HTERT RPE-1 (cell line): ENCODE results near the gene ALS2CL.

Experiments used
- in situ Hi-C: fragments of 300-500 bp; cut with MboI; formaldehyde crosslinking; loops from 4 replicates; pipeline ENCODE4 v1.14.3; 2020; ENCODE audit warnings: low sequenced_read_pairs

Gene ALS2CL

DNA sequence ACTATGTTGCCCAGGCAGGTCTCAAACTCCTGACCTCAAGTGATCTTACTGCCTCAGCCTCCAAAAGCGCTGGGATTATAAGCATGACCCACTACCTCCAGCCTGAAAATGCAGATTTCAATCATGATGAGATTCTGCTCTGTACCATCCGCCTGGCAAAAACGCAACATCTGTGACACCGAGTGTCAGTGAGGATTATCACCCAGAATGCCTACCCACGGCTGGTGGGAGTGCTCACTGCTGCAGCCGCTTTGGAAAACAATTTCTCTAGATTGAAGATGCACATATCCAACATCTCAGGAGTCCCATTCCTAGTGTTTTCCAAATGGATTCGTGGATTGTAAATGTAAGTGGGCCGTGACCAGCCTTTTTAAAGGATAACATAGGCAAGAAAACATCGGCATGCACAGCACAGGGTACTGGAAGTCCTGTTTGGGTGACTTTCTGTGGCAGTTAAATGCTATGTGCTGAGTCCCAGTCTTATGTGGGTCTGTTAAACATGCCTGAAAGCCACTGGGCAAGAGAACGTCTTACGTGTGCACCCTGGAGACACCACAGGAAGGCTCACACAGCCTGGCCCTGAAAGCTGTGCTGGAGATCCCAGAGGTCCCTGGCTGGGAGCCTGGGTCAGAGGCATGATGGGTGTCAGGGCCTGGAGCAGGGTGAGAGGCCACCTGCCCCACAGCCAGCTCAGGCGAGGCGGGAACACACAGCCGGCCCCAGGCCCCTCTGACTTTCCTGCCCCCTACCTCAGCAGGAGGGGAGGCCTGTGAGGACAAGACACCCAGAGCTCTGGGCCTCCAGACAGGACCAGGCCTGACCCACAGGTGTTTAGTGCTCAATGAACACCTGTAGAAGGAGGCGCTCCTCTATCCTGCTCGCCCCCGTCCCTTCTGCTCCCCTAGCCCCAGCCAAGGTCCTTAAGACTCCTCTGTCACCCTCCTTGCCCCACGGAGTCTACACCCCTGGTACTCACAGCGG, 23.3 kb upstream of the ALS2CL start:
- in situ Hi-C loops = no loop called here

GRCh38 chr3:46715507-46716175, 22.2 kb upstream of the ALS2CL start:
- in situ Hi-C loops = no loop called here

- in situ Hi-C loops = no loop called here
Observed at GRCh38 chr3:46714728-46715506, 21.4 kb upstream of the ALS2CL start.

DNA sequence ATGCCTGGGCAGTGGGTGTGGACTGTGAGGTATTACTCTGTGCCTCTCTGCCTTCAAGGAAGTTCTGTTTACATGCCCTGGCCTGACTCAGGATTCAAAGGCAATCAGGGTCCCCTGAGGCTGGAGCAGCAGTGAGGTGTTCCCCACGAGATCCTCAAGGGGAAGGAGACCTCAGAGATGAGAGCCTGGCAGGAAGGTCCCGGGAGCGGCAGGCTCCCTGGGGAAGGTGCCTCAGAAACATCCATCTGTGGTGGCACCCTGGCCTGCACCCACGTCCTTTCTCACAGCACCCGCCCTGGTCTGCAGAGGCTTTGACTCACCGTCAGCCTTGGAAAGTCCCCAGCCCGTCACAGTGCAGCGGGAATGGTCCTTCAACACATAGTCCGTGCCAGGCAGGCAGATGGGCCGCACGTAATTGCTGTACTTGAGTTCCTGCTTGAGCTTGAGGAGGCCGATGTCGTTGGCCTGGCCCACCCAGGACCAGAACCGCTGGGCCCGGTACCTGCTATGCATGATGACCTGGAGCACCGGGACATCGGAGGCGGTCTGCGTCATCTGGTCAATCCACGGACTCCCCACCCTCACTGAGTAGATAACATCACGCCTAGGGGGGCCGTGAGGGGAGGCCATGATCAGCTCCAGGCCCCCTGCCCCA, 20.5 kb upstream of the ALS2CL start:
- in situ Hi-C loops = no loop called here

- in situ Hi-C loops = no loop called here
Observed at GRCh38 chr3:46713050-46713897, 19.8 kb upstream of the ALS2CL start.

DNA sequence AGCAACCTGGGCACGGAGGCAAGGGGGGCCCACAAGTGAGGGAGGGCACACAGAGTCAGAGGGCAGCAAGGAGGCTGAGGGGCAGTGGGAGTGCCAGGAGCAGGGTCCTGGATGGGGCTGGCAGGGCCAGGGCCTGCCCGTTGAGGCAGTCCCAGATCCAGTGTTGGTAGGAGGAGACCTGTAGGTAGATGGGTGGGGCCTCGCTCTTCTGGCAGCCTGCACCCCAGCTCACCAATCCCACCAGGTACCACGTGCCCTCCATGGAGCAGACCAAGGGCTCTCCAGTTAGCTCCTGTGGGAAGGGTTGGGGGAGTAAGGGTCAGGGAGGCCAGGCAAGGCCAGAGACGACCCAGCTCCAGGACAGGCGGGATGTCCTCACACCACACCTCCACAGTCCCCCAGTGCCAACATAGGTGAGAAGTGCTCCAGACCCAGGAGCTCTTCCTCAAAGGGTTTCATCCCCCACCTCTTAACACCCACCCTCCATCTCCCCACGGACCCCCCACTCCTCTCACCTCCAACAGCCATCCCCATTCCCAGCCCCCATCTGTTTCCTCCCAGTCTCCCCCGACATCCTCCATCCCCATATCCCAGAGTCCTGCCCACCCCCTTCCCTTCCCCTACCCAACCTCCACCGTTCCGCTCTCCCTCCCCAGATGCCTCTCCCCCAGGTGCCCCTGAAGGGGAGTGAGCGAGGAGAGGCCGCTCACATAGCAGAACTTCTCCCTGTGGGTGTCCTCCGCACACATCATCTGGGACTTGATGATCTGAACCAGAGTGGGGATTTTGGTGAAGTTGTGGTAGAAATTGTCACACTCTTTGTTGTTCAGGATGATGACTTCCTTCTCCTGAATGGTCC, 18.9 kb upstream of the ALS2CL start:
- in situ Hi-C loops = no loop called here

GRCh38 chr3:46711760-46712159, 18.3 kb upstream of the ALS2CL start:
- in situ Hi-C loops = no loop called here

DNA sequence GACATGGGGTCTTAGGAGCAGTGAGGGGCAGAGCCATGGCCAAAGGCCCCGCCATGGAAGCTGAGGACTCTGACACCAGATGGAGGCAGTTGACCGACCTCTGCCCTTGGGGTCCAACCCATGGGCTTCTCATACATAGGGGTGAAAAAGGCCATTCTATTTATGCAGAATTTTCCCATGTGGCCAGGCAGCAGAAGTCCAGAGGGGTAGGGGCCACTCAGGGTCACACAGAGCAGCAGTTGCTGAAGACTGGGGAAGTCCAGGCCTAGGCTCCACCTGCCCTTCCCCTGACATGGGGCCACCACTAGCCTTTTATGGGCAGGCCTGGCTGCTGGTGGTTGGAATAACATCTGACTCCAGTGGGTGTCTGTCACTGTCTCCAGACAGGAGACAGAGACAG, 17.8 kb upstream of the ALS2CL start:
- in situ Hi-C loops = no loop called here

- in situ Hi-C loops = no loop called here
Observed at GRCh38 chr3:46710671-46711295, 17.3 kb upstream of the ALS2CL start.

DNA sequence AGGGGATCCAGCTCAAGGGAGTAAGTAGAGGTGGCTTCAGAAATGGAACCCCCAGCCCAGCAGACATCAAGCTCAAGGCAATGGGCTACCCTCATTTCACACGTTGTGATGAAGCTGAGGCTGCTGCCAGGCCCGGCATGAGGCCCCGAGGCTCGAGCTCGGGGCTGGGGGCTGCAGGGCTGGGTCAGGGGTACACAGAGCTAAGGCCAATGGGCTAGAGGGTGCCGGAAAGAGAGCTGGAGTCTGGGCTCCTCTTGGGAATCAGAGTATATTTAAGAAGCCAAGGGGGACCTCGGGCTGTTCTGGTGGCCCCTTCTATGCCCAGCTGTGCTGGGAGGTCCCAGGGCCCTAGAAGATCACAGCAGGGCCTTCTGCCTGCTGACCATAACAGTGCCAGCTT, 16.8 kb upstream of the ALS2CL start:
- in situ Hi-C loops = no loop called here

DNA sequence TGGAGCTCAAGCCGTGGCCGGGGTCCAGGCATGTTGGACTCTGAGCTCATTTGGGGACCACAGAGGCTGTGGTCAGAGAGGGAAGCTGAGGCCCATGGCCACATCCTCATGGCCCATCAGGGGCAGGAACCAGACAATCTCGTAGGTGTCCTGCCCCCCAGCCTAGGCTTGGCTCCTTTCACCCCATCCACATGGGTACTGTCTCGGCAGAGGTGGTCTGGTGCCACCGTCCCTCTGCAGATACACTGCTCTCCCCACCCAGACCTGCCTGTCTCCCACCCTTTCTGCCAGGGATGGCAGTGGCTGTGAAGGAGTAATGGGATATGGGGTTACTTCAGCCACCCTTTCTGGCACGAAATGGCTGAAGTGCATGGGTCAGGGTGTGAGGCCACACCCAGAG, 16.2 kb upstream of the ALS2CL start:
- in situ Hi-C loops = no loop called here

- in situ Hi-C loops = no loop called here
Observed at GRCh38 chr3:46709157-46709654, 15.7 kb upstream of the ALS2CL start.

GRCh38 chr3:46708401-46709156, 15.1 kb upstream of the ALS2CL start:
- in situ Hi-C loops = no loop called here

DNA sequence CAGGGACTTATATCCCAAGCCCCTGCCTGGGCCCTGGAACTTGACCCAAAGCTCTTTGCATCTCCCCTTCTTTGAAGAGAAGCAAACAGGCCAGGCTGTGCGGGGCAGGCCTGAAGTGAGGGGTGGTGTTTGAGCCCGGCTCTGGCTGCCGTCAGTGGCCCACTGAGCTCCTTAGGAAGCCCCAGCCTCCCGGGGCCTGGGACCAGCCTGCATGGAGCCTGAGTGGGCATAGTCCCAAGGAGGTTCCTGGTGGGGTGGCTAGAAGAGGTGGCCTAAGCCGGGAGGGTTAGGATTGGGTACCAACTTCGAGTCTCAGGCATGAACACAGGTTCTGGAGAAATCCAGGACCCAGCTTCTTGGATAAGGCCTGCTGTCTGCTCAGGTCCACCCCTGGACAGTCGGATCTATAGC, 14.1 kb upstream of the ALS2CL start:
- in situ Hi-C loops = no loop called here

- in situ Hi-C loops = no loop called here
Observed at GRCh38 chr3:46706771-46707582, 13.5 kb upstream of the ALS2CL start.

DNA sequence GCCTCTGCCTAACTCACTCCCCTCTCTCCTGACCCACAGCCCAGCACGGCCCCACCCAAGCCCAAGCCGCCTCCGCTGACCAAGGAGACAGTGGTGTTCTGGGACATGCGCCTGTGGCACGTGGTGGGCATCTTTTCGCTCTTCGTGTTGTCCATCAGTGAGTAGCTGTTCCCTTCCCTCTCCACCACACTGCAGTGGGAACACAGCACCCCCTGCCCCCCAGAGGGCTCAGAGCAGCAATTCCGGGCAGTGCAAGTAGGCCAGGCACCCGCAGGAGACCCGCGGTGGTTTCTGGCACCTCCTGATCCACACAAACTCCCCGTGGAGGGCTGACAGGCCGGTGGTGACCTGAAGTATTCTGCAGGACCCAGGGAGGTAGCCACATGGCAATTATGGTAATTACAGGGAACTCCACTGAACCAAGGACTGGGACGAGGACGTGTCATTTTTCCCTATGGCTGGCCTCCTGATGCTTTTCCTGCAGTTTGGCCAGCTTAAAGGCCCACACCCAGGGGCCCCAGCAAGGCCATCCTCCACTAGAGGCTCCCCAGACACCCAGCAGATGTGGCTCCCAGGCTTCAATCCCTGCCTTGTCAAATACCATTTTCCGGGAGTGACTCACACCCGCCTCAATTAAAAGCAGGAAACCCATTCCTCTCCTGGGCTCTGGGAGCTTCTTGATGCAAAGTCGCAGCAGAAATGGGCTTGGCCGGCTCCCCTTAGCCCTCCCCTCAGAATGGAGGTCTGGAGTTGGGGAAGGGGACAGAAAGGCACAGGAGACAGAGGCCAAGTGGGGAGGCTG, 12.5 kb upstream of the ALS2CL start:
- in situ Hi-C loops = no loop called here
